Trophoblast cell (in vitro differentiated cells and primary cell): Measurements from ENCODE around the gene METTL23.

Source experiments
- DNase-seq, 2 donors: peaks; one replicate each; pipeline ENCODE4 v3.0.0-alpha.2; 2016
- H2AFZ ChIP-seq: 2 replicates; pipeline ENCODE4 v1.6.1; 2013; ENCODE audit warnings: low read length, moderate library complexity, mild to moderate bottlenecking; ENCODE audit not compliant: insufficient read depth, poor library complexity
- H2AK5ac ChIP-seq: 2 replicates; pipeline ENCODE4 v1.6.1; 2013; ENCODE audit warnings: mild to moderate bottlenecking, low read length
- H2BK120ac ChIP-seq: 2 replicates; pipeline ENCODE4 v1.6.1; 2013; ENCODE audit warnings: low read length, mild to moderate bottlenecking, moderate library complexity; ENCODE audit not compliant: insufficient read depth, poor library complexity
- H2BK12ac ChIP-seq: 2 replicates; pipeline ENCODE4 v1.6.1; 2013; ENCODE audit warnings: mild to moderate bottlenecking, low read length, moderate library complexity
- H2BK5ac ChIP-seq: 2 replicates; pipeline ENCODE4 v1.6.1; 2013; ENCODE audit warnings: low read length, low read depth, moderate library complexity, mild to moderate bottlenecking; ENCODE audit not compliant: poor library complexity
- H3K14ac ChIP-seq: 2 replicates; pipeline ENCODE4 v1.6.1; 2013; ENCODE audit warnings: mild to moderate bottlenecking, low read length
- H3K18ac ChIP-seq: 2 replicates; pipeline ENCODE4 v1.6.1; 2013; ENCODE audit warnings: mild to moderate bottlenecking, low read length
- H3K23ac ChIP-seq: 2 replicates; pipeline ENCODE4 v1.6.1; 2013; ENCODE audit warnings: low read length
- H3K27ac ChIP-seq: 2 replicates; pipeline ENCODE4 v1.5.1; 2013; ENCODE audit warnings: low read depth, mild to moderate bottlenecking, inconsistent platforms, low read length, moderate library complexity
- H3K27me3 ChIP-seq: 2 replicates; pipeline ENCODE4 v1.6.1; 2013; ENCODE audit warnings: inconsistent platforms, mild to moderate bottlenecking, low read length, moderate library complexity; ENCODE audit not compliant: insufficient read depth
- H3K36me3 ChIP-seq, 2 experiments: 1 replicate in 1 of 2; 2 replicates in 1 of 2; pipeline ENCODE4 v1.6.1; 2013; ENCODE audit warnings: low read length in 2 of 2, mild to moderate bottlenecking in 2 of 2, moderate library complexity in 1 of 2; ENCODE audit not compliant: insufficient read depth in 2 of 2, control insufficient read depth in 1 of 2
- H3K4ac ChIP-seq: 2 replicates; pipeline ENCODE4 v1.6.1; 2013; ENCODE audit warnings: low read depth, mild to moderate bottlenecking, low read length, moderate library complexity
- H3K4me1 ChIP-seq, 2 experiments: 1 replicate in 1 of 2; 2 replicates in 1 of 2; pipeline ENCODE4 v1.6.1; 2013; ENCODE audit warnings: low read length in 2 of 2, mild to moderate bottlenecking in 2 of 2, moderate library complexity in 1 of 2; ENCODE audit not compliant: insufficient read depth in 2 of 2, control insufficient read depth in 1 of 2
- H3K4me2 ChIP-seq: 2 replicates; pipeline ENCODE4 v1.6.1; 2013; ENCODE audit warnings: inconsistent platforms, mild to moderate bottlenecking, low read length, moderate library complexity
- H3K4me3 ChIP-seq: 2 replicates; pipeline ENCODE4 v1.5.1; 2013; ENCODE audit warnings: mild to moderate bottlenecking, low read depth, low read length, inconsistent platforms
- H3K79me1 ChIP-seq: one replicate; pipeline ENCODE4 v1.6.1; 2013; ENCODE audit warnings: low read length
- H3K79me2 ChIP-seq: 2 replicates; pipeline ENCODE4 v1.6.1; 2013; ENCODE audit warnings: low read length, mild to moderate bottlenecking; ENCODE audit not compliant: control insufficient read depth, insufficient read depth, poor library complexity
- H3K9ac ChIP-seq: 2 replicates; pipeline ENCODE4 v1.6.1; 2013; ENCODE audit warnings: mild to moderate bottlenecking, low read length
- H3K9me3 ChIP-seq: 2 replicates; pipeline ENCODE4 v1.6.1; 2013; ENCODE audit warnings: low read depth, mild to moderate bottlenecking, control low read depth, inconsistent platforms, low read length; ENCODE audit not compliant: insufficient read depth
- H4K12ac ChIP-seq: 2 replicates; pipeline ENCODE4 v1.6.1; 2013; ENCODE audit warnings: low read depth, mild to moderate bottlenecking, low read length, moderate library complexity
- H4K8ac ChIP-seq: 2 replicates; pipeline ENCODE4 v1.6.1; 2013; ENCODE audit warnings: low read depth, mild to moderate bottlenecking, low read length, moderate library complexity
- H4K91ac ChIP-seq: one replicate; pipeline ENCODE4 v1.6.1; 2013; ENCODE audit warnings: low read depth, mild to moderate bottlenecking, low read length, moderate library complexity
- WGBS: extraction: QIAGEN DNeasy Blood & Tissue Kit; methylation state at CpG from one replicate; pipeline ENCODE4 v1.1.7; 2013; ENCODE audit warnings: missing lambda C conversion rate; ENCODE audit not compliant: insufficient read length, insufficient coverage; ENCODE audit errors: extremely low coverage; 5-methylcytosine and 5-hydroxymethylcytosine counted together

Gene METTL23

GRCh38 chr17:76755285-76755684 is 28.6 kb downstream of the METTL23 start:
- H3K4me2 ChIP-seq, result no peak overlapping the region
- no CpG with 5 or more reads among the region's 2 CpGs for WGBS

GRCh38 chr17:76757256-76757655 is 30.6 kb downstream of the METTL23 start:
- Histone ChIP-seq H3K4me2 (no peak overlapping the region), H3K14ac (no peak overlapping the region), H2AFZ (no peak overlapping the region), H3K27me3 (no peaks in the 10 kb centered on the region), H3K23ac (no peak overlapping the region), H3K79me1 (no peaks in the 10 kb centered on the region), H2BK12ac (no peak overlapping the region), H3K36me3 (peaks cover 7% of the 10 kb centered on the region in 2 experiments), H3K18ac (no peak overlapping the region), H4K12ac (no peak overlapping the region), H3K79me2 (no peaks in the 10 kb centered on the region), H3K4me3 (no peak overlapping the region), H4K91ac (no peak overlapping the region), H3K9ac (no peak overlapping the region), H2BK5ac (no peak overlapping the region), H4K8ac (no peak overlapping the region), H3K4me1 (no peaks in the 10 kb centered on the region), H3K4ac (no peak overlapping the region), H3K9me3 (no peaks in the 10 kb centered on the region), H2BK120ac (no peak overlapping the region), H3K27ac (no peak overlapping the region), H2AK5ac (no peak overlapping the region)
- DNase-seq, result no peak
- no CpG with 5 or more reads among the region's 5 CpGs for WGBS

More at GRCh38 chr17:76755285-76755684, 28.6 kb downstream of the METTL23 start:
- Histone ChIP-seq H2BK120ac (no peak overlapping the region), H3K79me2 (no peaks in the 10 kb centered on the region), H4K12ac (no peak overlapping the region), H2AFZ (no peak overlapping the region), H3K79me1 (no peaks in the 10 kb centered on the region), H3K27me3 (no peaks in the 10 kb centered on the region), H3K4me1 (no peaks in the 10 kb centered on the region), H4K8ac (no peak overlapping the region), H3K4ac (no peak overlapping the region), H3K14ac (no peak overlapping the region), H3K9ac (no peak overlapping the region), H4K91ac (no peak overlapping the region), H3K23ac (no peak overlapping the region), H2BK5ac (no peak overlapping the region), H3K27ac (no peak overlapping the region), H3K18ac (no peak overlapping the region), H2AK5ac (no peak overlapping the region), H3K36me3 (peaks cover 7% of the 10 kb centered on the region in 2 experiments), H2BK12ac (no peak overlapping the region), H3K9me3 (no peaks in the 10 kb centered on the region), H3K4me3 (no peak overlapping the region)
- peak; percentile 90 to 93 for DNase-seq

- H2BK120ac ChIP-seq, result no peak overlapping the region
- H3K4me3 ChIP-seq, result no peak overlapping the region
- H3K27me3 ChIP-seq, result no peaks in the 10 kb centered on the region
- H2BK12ac ChIP-seq, result no peak overlapping the region
- no peak overlapping the region for H4K8ac ChIP-seq
- DNase-seq, result no peak
- no peak overlapping the region for H2BK5ac ChIP-seq
- no peak overlapping the region for H3K4ac ChIP-seq
- no peaks in the 10 kb centered on the region for H3K79me2 ChIP-seq
- no peak overlapping the region for H3K4me2 ChIP-seq
- no peaks in the 10 kb centered on the region for H3K4me1 ChIP-seq
- H3K9ac ChIP-seq, result no peak overlapping the region
- no peak overlapping the region for H4K91ac ChIP-seq
- no peaks in the 10 kb centered on the region for H3K9me3 ChIP-seq
- H3K36me3 ChIP-seq, result peaks cover 5 to 7% of the 10 kb centered on the region in 2 experiments
- no peak overlapping the region for H3K18ac ChIP-seq
- H2AFZ ChIP-seq, result no peak overlapping the region
- no peak overlapping the region for H3K23ac ChIP-seq
- H2AK5ac ChIP-seq, result no peak overlapping the region
- no peaks in the 10 kb centered on the region for H3K79me1 ChIP-seq
- WGBS, result no CpG with 5 or more reads among the region's 3 CpGs
- H3K14ac ChIP-seq, result no peak overlapping the region
- no peak overlapping the region for H3K27ac ChIP-seq
- H4K12ac ChIP-seq, result no peak overlapping the region
Observed at GRCh38 chr17:76758570-76758969, 31.9 kb downstream of the METTL23 start.

GRCh38 chr17:76772842-76773525 is 46.3 kb downstream of the METTL23 start:
- no peak overlapping the region for H3K14ac ChIP-seq
- no peaks in the 10 kb centered on the region for H3K27me3 ChIP-seq
- no peak overlapping the region for H2BK120ac ChIP-seq
- peak overlapping the region; percentile 68 for H2AK5ac ChIP-seq
- peak overlapping the region; percentile 61 for H3K27ac ChIP-seq
- no peak overlapping the region for H3K4ac ChIP-seq
- DNase-seq, result peak in 1 of 2 donors; percentile 12
- H4K12ac ChIP-seq, result no peak overlapping the region
- H3K23ac ChIP-seq, result no peak overlapping the region
- peak overlapping the region; percentile 0 for H3K4me2 ChIP-seq
- H3K79me1 ChIP-seq, result no peaks in the 10 kb centered on the region
- no peak overlapping the region for H2AFZ ChIP-seq
- H3K36me3 ChIP-seq, result peaks cover 12 to 17% of the 10 kb centered on the region in 2 experiments
- H3K9ac ChIP-seq, result no peak overlapping the region
- H4K8ac ChIP-seq, result peak overlapping the region; percentile 4
- no peak overlapping the region for H4K91ac ChIP-seq
- H2BK5ac ChIP-seq, result no peak overlapping the region
- no CpG with 5 or more reads among the region's 6 CpGs for WGBS
- peak overlapping the region; percentile 24 for H2BK12ac ChIP-seq
- H3K18ac ChIP-seq, result no peak overlapping the region
- no peak overlapping the region for H3K4me3 ChIP-seq
- H3K79me2 ChIP-seq, result no peaks in the 10 kb centered on the region
- peaks cover 0 to 5% of the 10 kb centered on the region in 2 experiments for H3K4me1 ChIP-seq
- H3K9me3 ChIP-seq, result no peaks in the 10 kb centered on the region
